OCI-LY1 (cell line): ENCODE data around the gene ITSN2.

Experiments
- H2AFZ ChIP-seq: fragments of 200-600 bp; sonication (generic), shearing (Covaris generic); 2 replicates; pipeline ENCODE4 v1.6.0; 2014; ENCODE audit warnings: antibody characterized with exemption, mild to moderate bottlenecking, low read length
- H3F3A ChIP-seq: fragments of 200-600 bp; sonication (generic), shearing (Covaris generic); 2 replicates; pipeline ENCODE4 v1.6.0; 2014; ENCODE audit warnings: mild to moderate bottlenecking, antibody characterized with exemption, low read length, moderate library complexity; ENCODE audit not compliant: insufficient read depth
- H3K27ac ChIP-seq: fragments of 200-600 bp; sonication (generic); 2 replicates; pipeline ENCODE4 v1.5.1; 2014; ENCODE audit warnings: low read length, mixed run types, mild to moderate bottlenecking, low read depth; ENCODE audit not compliant: poor library complexity, severe bottlenecking
- H3K27me3 ChIP-seq: fragments of 200-600 bp; sonication (generic); 2 replicates; pipeline ENCODE4 v1.6.0; 2014; ENCODE audit warnings: antibody characterized with exemption, mild to moderate bottlenecking, low read length, moderate library complexity; ENCODE audit not compliant: insufficient read depth
- H3K36me3 ChIP-seq: fragments of 200-600 bp; sonication (generic); 2 replicates; pipeline ENCODE4 v1.6.1; 2014; ENCODE audit warnings: mild to moderate bottlenecking, antibody characterized with exemption, low read length, moderate library complexity, mixed read lengths; ENCODE audit not compliant: insufficient read depth
- H3K4me1 ChIP-seq: fragments of 200-600 bp; sonication (generic); 2 replicates; pipeline ENCODE4 v1.5.1; 2014; ENCODE audit warnings: mild to moderate bottlenecking, low read length, moderate library complexity; ENCODE audit not compliant: insufficient read depth, severe bottlenecking
- H3K4me2 ChIP-seq: fragments of 200-600 bp; sonication (generic), shearing (Covaris generic); 2 replicates; pipeline ENCODE4 v1.6.1; 2014; ENCODE audit warnings: low read length
- H3K4me3 ChIP-seq: fragments of 200-600 bp; sonication (generic); 2 replicates; pipeline ENCODE4 v1.5.1; 2014; ENCODE audit warnings: low read length, low read depth, mild to moderate bottlenecking, mixed read lengths; ENCODE audit not compliant: poor library complexity, severe bottlenecking
- H3K79me2 ChIP-seq: fragments of 200-600 bp; shearing (Covaris generic); 2 replicates; pipeline ENCODE4 v1.6.1; 2016; ENCODE audit warnings: mixed run types, low read length, mixed read lengths; ENCODE audit not compliant: insufficient read depth
- H3K9ac ChIP-seq: fragments of 200-600 bp; sonication (generic), shearing (Covaris generic); 2 replicates; pipeline ENCODE4 v1.6.1; 2014; ENCODE audit warnings: mild to moderate bottlenecking, low read length, mixed read lengths
- H3K9me2 ChIP-seq: fragments of 200-600 bp; sonication (generic), shearing (Covaris generic); 2 replicates; pipeline ENCODE4 v1.6.1; 2014; ENCODE audit warnings: low read depth, mild to moderate bottlenecking, low read length, mixed read lengths
- H3K9me3 ChIP-seq: fragments of 200-600 bp; shearing (Covaris generic); 2 replicates; pipeline ENCODE4 v1.6.1; 2014; ENCODE audit warnings: low read length, mixed read lengths
- H4K20me1 ChIP-seq: fragments of 200-600 bp; sonication (generic), shearing (Covaris generic); 2 replicates; pipeline ENCODE4 v1.6.0; 2016; ENCODE audit warnings: mild to moderate bottlenecking, low read length; ENCODE audit not compliant: insufficient read depth
- EZH2 ChIP-seq: fragments of 200-600 bp; sonication (generic), shearing (Covaris generic); IDR thresholded peaks from 2 replicates; pipeline ENCODE4 v1.8.0; 2017; ENCODE audit warnings: borderline replicate concordance, mixed run types, mild to moderate bottlenecking, antibody characterized with exemption, low read length, moderate library complexity, mixed read lengths
- TF ChIP-seq, protein P1 (sequence below): fragments of 200-600 bp; sonication (generic), shearing (Covaris generic); IDR thresholded peaks from 2 replicates; pipeline ENCODE4 v1.5.1; 2017; ENCODE audit warnings: mild to moderate bottlenecking, antibody characterized with exemption, low read length, moderate library complexity, mixed read lengths

Gene ITSN2

DNA sequence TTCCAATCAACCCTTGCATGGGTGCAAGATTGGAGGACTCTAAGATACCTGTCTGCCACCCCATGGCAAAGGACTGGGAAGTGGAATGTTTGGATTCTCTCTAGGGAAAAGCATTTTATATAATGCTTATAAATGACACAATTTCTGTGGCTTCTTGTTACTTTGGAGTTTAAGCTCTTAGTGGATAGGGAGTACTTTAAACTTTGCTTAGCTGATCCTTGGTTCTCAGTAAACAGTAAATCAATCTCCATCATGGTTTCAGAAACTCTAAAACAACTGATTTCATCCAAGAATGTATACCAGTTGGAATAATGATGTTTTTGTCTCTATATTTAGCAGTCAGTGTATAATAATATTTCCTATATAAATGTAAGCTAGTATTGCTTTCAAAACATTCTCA lies 199.6 kb downstream of the ITSN2 start:
- H3K27ac ChIP-seq: no peak overlapping the region
- no peaks in the 10 kb centered on the region for H4K20me1 ChIP-seq
- TF ChIP-seq EZH2: no peak
- TF ChIP-seq, protein P1, sequence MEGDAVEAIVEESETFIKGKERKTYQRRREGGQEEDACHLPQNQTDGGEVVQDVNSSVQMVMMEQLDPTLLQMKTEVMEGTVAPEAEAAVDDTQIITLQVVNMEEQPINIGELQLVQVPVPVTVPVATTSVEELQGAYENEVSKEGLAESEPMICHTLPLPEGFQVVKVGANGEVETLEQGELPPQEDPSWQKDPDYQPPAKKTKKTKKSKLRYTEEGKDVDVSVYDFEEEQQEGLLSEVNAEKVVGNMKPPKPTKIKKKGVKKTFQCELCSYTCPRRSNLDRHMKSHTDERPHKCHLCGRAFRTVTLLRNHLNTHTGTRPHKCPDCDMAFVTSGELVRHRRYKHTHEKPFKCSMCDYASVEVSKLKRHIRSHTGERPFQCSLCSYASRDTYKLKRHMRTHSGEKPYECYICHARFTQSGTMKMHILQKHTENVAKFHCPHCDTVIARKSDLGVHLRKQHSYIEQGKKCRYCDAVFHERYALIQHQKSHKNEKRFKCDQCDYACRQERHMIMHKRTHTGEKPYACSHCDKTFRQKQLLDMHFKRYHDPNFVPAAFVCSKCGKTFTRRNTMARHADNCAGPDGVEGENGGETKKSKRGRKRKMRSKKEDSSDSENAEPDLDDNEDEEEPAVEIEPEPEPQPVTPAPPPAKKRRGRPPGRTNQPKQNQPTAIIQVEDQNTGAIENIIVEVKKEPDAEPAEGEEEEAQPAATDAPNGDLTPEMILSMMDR: no peak
- H3K9ac ChIP-seq: no peak overlapping the region
- H3K79me2 ChIP-seq: no peaks in the 10 kb centered on the region
- 0 out of 2 replicates have a peak, but pooled peaks cover 4% of the 10 kb centered on the region for H3K9me3 ChIP-seq
- H3K4me2 ChIP-seq: no peak overlapping the region
- no peaks in the 10 kb centered on the region for H3K9me2 ChIP-seq
- no peak overlapping the region for H2AFZ ChIP-seq
- no peaks in the 10 kb centered on the region for H3K36me3 ChIP-seq
- H3K4me1 ChIP-seq: no peaks in the 10 kb centered on the region
- no peaks in the 10 kb centered on the region for H3K27me3 ChIP-seq
- H3K4me3 ChIP-seq: no peak overlapping the region
- no peaks in the 10 kb centered on the region for H3F3A ChIP-seq

DNA sequence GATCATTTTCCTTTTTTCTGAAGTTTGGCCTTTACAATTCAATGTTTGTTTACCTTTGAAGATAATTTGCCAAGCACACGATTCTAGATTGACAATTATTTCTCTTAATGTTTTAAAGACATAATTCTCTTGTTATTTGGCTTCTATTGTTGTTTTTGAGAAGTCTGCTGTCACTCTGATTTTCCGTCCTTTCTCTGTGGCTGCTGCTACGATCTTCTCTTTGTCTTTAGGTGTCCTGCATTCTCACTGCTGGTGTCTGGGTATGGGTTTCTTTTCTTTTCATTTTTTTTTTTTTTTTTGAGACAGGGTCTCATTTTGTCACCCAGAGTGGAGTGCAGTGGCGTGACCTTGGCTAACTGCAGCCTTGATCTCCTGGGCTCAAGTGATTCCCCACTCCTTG lies 200.6 kb downstream of the ITSN2 start:
- H3K9me3 ChIP-seq: 0 out of 2 replicates have a peak, but pooled peaks cover 4% of the 10 kb centered on the region
- H3K4me3 ChIP-seq: no peak overlapping the region
- H3K27me3 ChIP-seq: no peaks in the 10 kb centered on the region
- no peaks in the 10 kb centered on the region for H4K20me1 ChIP-seq
- TF ChIP-seq, protein P1: no peak
- no peak for TF ChIP-seq EZH2
- H2AFZ ChIP-seq: no peak overlapping the region
- no peak overlapping the region for H3K27ac ChIP-seq
- H3K9me2 ChIP-seq: no peaks in the 10 kb centered on the region
- no peak overlapping the region for H3K4me2 ChIP-seq
- no peaks in the 10 kb centered on the region for H3K4me1 ChIP-seq
- no peaks in the 10 kb centered on the region for H3K79me2 ChIP-seq
- no peak overlapping the region for H3K9ac ChIP-seq
- H3K36me3 ChIP-seq: no peaks in the 10 kb centered on the region
- H3F3A ChIP-seq: no peaks in the 10 kb centered on the region

DNA sequence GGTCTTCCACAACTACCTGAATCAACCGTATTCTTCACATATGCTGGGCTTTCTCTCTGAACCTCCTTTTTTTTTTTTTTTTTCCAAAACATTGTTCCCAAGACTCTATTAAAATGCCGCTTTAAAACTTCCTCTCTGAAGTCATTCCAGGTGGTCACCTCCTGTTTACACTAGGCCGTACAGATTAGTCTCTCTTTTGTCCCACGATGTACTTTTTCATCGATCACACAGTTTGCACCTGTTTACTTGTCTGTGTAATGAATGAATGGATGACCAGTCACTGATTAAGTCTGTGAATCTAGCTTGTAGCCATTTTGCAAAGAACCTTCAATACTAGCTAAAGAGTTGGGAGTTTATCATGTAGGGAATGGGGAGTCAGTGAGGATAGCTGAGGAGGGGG lies 202.2 kb downstream of the ITSN2 start:
- H3K4me3 ChIP-seq: no peak overlapping the region
- H3K9me3 ChIP-seq: 0 out of 2 replicates have a peak, but pooled peaks cover 4% of the 10 kb centered on the region
- no peaks in the 10 kb centered on the region for H3F3A ChIP-seq
- no peak overlapping the region for H3K9ac ChIP-seq
- no peaks in the 10 kb centered on the region for H4K20me1 ChIP-seq
- no peak overlapping the region for H2AFZ ChIP-seq
- H3K27ac ChIP-seq: no peak overlapping the region
- no peaks in the 10 kb centered on the region for H3K4me1 ChIP-seq
- no peaks in the 10 kb centered on the region for H3K79me2 ChIP-seq
- no peaks in the 10 kb centered on the region for H3K36me3 ChIP-seq
- no peak overlapping the region for H3K4me2 ChIP-seq
- TF ChIP-seq, protein P1: no peak
- no peak for TF ChIP-seq EZH2
- H3K27me3 ChIP-seq: no peaks in the 10 kb centered on the region
- no peaks in the 10 kb centered on the region for H3K9me2 ChIP-seq
